RCC 7860 (cell line): ENCODE measurements around the gene EFL1.
A peak's percentile ranks its signal among the peaks of the same experiment; 100 is the strongest.

ENCODE experiments used
- DNase-seq: peaks from one replicate; pipeline ENCODE4 v3.0.0-alpha.2; 2015; ENCODE audit warnings: low spot score
- FAIRE-seq: peaks from 2 replicates; lab custom pipeline; 2012; peaks lifted over from hg19 to GRCh38; lab: Jason Lieb, UNC

The EFL1 gene

GRCh38 chr15:82172506-82172905, 90.0 kb downstream of the EFL1 start:
- FAIRE-seq (no peak), DNase-seq (no peak)

- DNase-seq: no peak
- no peak for FAIRE-seq
Observed at GRCh38 chr15:82168757-82169156, 93.8 kb downstream of the EFL1 start.

GRCh38 chr15:82168296-82168695, 94.2 kb downstream of the EFL1 start:
- no peak for DNase-seq
- FAIRE-seq: no peak

GRCh38 chr15:82165948-82166376, 96.6 kb downstream of the EFL1 start:
- DNase-seq (no peak), FAIRE-seq (no peak)

GRCh38 chr15:82159922-82160321, 102.6 kb downstream of the EFL1 start:
- peak; percentile 96 for DNase-seq
- FAIRE-seq: peak; percentile 94

GRCh38 chr15:82158811-82159210, 103.7 kb downstream of the EFL1 start:
- FAIRE-seq: peak; percentile 83

GRCh38 chr15:82150645-82151044, 111.9 kb downstream of the EFL1 start:
- FAIRE-seq: no peak
- DNase-seq: no peak

More at GRCh38 chr15:82158811-82159210, 103.7 kb downstream of the EFL1 start:
- peak; percentile 71 for DNase-seq

- DNase-seq (peak; percentile 76), FAIRE-seq (peak; percentile 78)
Observed at GRCh38 chr15:82146990-82147461, 115.5 kb downstream of the EFL1 start.

GRCh38 chr15:82146576-82146975, 116.0 kb downstream of the EFL1 start:
- DNase-seq: no peak
- FAIRE-seq: no peak

GRCh38 chr15:82143390-82144385, 118.8 kb downstream of the EFL1 start:
- DNase-seq: no peak

GRCh38 chr15:82140886-82141285, 121.6 kb downstream of the EFL1 start:
- FAIRE-seq (no peak), DNase-seq (no peak)

More at GRCh38 chr15:82143390-82144385, 118.8 kb downstream of the EFL1 start:
- FAIRE-seq: no peak

- peak; percentile 67 for FAIRE-seq
- peak; percentile 40 for DNase-seq
Observed at GRCh38 chr15:82139823-82140268, 122.7 kb downstream of the EFL1 start.

- no peak for DNase-seq
- no peak for FAIRE-seq
Observed at GRCh38 chr15:82138306-82138705, 124.2 kb downstream of the EFL1 start.

- DNase-seq (peak; percentile 47), FAIRE-seq (peak; percentile 80)
Observed at GRCh38 chr15:82137261-82137660, 125.3 kb downstream of the EFL1 start.

GRCh38 chr15:82136120-82136519, 126.4 kb downstream of the EFL1 start:
- DNase-seq (no peak), FAIRE-seq (no peak)

- FAIRE-seq (no peak), DNase-seq (peak; percentile 63)
Observed at GRCh38 chr15:82135638-82136037, 126.9 kb downstream of the EFL1 start.

GRCh38 chr15:82134461-82134860, 128.1 kb downstream of the EFL1 start:
- FAIRE-seq (no peak), DNase-seq (no peak)

- FAIRE-seq (no peak), DNase-seq (no peak)
Observed at GRCh38 chr15:82133251-82133650, 129.3 kb downstream of the EFL1 start.

- DNase-seq (peak; percentile 98), FAIRE-seq (peak; percentile 93)
Observed at GRCh38 chr15:82132742-82133141, 129.8 kb downstream of the EFL1 start.

GRCh38 chr15:82132096-82132495, 130.4 kb downstream of the EFL1 start:
- no peak for FAIRE-seq

GRCh38 chr15:82130248-82130647, 132.3 kb downstream of the EFL1 start:
- no peak for FAIRE-seq

More at GRCh38 chr15:82132096-82132495, 130.4 kb downstream of the EFL1 start:
- peak; percentile 61 for DNase-seq

GRCh38 chr15:82129761-82130160, 132.8 kb downstream of the EFL1 start:
- peak; percentile 93 for FAIRE-seq
- DNase-seq: peak; percentile 96

More at GRCh38 chr15:82130248-82130647, 132.3 kb downstream of the EFL1 start:
- no peak for DNase-seq
